GM21423 (cell line): Measurements from ENCODE around the gene PTGES2.
A peak's percentile ranks its signal among the peaks of the same experiment; 100 is the strongest.
"Not testable (repeated sequence)": the region's sequence is repeated elsewhere in the genome, so short reads cannot be mapped to it uniquely, and the experiment has no call there.

Experiments used
- ATAC-seq: cut with Tn5 transposase; IDR thresholded peaks from one replicate; pipeline ENCODE4 v1.9.1; 2021; ENCODE audit warnings: mild to moderate bottlenecking, moderate library complexity; ENCODE audit not compliant: unreplicated experiment

PTGES2 gene

DNA sequence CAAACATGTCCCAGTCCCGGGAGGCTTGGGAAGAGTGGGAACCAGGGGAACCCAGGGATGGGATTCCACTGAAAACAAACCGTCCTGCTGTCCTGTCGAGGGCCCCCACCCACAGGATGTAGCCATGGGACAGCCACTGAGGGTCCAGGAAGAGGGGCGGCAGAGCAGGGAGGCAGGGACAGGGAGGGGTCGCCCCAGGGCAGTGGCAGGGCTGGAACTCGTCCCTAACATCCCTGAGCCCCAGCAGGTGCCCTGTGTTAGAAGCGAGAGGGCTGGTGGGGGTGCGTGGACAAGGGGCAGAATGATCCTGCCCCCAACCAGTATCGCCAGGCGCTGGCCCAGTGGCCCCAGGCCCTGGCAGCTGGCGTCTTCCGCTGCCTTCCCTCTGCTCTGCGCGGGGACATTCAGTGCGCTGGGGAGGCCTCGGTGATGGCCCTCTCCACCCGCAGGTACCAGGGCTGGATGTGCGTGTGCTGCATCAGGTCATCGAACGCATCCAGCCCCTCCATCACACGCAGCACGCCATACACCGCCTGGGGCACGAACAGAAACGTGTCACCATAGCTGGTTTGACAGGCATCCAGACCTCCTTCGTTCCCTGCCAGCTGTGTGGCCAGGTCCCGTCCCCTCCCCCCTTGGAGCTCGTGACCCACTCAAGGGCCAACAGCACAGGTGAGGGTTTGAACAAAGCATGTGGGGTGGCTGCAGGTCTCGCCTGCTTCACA lies 6.6 kb downstream of the PTGES2 start:
- ATAC-seq, result no peak

DNA sequence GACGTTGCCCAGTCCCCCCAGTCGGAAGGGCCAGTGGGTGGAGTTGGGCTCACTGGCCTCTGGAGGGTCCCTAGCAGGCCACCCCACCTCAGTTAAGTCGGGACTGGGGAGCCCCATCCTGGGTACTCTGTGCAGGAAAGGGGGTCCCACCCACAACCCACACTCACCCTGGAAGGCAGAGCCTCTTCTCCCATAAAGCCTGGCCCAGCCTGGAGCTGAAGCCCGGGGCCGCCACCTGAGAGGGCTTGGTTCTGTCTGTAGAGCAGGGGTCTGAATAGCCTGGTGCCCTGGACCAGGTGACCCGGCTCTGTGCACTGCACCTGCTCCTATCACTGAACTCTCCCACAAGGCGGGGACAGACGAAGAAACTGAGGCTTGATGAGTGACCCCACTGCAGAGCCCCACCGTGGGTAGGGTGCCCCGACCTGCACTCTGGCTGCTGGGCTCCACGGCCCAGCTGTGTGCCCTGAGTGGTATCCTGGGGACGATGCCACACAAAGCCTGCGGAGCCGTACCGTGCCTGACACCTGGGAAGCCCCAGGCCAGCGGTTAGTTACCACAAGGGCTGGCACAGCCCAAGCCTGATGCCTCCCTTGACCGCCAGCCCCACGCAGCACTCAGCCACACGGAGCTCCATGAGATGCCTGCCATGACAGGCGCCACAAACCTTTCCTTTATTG lies 7.3 kb downstream of the PTGES2 start:
- no peak for ATAC-seq

DNA sequence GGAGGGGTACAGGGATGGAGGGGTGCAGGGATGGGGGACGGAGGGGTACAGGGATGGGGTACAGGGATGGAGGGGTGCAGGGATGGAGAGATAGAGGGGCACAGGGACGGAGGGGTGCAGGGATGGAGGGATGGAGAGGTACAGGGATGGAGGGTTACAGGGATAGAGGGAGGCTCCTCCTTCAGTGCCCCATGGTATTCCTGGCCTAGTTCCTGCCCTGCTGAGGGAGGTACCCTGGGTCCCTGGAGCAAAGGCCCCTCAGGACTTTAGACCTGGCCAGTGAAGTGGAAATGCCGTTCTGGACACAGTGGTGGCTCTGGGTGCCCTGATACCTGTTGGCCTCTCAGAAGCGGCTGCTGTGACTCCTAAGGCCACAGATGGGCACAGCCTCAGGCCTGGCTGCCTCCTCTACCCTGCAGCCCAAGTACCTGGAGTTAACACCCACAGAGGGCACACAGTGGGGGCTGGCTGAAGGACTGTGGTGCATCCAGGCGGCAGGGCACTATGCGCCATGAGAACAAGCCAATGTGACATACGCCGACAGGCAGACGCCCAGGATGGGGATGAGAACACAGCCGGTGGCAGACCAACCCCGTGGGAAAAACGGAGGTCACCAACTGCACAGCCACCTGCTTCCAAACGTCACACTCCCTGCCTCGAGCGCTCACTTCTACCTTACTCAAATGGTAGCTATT lies 8.4 kb downstream of the PTGES2 start:
- ATAC-seq, result no peak

DNA sequence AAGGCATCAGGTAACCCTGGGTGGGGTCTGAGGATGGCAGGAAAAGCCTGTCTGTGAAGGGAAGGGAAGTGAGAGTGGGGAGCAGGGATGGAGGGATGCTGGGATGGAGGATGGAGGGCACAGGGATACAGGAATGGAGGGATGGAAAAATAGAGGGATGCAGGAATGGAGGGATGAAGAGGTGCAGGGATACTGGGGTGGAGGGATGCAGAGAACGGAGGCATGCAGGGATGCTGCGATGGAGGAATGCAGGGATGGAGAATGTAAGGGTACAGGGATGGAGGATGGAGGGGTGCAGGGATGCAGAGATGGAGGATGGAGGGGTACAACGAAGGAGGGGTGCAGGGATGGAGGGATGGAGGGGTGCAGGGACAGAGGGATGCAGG lies 9.1 kb downstream of the PTGES2 start:
- ATAC-seq, result no peak

DNA sequence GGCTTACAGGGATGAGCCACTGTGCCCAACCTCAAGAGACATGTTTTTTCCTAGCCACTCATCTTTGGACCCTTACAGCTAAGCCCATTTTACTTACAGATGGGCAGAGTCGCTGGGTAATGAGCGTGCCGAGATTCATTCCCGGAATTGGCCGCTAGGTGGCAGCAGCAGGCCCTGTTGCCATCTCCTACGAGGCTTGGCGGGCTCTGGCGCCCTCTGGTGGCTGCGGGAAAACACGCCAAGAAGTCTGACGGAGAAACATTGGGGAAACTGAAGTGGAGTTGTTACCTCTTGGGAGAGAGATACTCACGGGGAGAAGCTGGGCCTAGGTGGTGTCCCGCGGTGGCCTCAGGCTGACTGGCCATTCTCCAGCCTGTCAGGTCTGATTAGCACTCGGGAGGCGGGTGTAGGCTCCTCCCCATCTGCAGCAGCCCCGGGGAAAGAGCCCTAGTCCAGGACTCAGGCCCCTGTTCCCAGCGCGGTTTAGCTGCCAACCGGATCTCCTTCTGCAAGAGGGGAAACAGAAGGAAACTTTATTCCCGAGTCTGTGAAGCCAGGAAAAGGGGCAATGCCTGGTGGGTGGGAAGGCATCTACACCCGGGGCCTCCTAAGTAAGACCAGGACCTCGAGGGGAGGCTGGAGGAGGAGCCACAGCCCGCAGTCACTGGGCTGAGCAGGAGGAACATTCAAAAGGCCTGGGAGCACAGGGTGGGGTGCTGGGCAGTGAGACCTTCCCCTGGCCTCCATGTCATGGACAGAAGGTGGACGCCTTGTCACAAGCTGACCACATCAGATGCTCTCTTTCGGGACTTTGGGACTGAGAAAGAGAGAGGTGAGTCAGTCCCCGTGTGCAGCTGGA lies 9.7 kb downstream of the PTGES2 start:
- ATAC-seq, result peak; percentile 55

DNA sequence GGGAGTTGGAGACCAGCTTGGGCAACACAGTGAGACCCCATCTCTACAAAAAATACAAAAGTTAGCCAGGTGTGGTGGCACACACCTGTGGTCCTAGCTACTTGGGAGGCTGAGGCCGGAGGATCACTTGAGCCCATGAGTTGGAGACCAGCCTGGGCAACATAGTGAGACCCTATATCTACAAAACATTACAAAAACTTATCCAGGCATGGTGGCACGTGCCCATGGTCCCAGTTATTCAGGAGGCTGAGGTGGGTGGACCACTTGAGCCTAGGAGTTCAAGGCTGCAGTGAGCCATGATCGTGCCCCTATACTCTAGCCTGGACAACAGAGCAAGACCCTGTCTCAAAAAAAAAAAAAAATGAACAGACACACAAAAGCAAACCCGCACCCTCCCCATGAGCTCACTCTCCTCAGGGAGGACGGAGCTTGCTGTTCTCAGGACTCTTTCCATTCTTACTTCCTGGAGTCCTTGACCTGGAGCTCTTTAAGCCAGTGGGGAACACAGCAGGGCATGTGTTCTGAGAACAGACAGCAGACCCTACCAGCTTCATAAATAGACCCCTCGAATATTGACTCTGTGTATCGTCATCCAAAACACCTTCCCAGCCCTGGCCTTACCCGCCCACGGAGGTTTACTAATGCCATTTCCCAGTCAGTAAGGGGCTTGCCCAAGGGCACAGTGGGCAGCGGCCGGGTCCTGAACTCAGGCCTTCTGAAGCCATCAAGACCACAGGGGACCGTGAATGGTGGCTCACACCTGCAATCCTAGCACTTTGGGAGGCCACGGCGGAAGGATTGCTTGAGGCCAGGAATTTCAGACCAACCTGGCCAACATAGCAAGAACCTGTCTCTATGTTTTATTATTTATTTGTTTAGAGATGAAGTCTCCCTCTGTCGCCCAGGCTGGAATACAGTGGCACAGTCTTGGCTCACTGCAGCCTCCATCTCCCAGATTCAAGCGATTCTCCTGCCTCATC lies 11.1 kb downstream of the PTGES2 start:
- no peak for ATAC-seq

DNA sequence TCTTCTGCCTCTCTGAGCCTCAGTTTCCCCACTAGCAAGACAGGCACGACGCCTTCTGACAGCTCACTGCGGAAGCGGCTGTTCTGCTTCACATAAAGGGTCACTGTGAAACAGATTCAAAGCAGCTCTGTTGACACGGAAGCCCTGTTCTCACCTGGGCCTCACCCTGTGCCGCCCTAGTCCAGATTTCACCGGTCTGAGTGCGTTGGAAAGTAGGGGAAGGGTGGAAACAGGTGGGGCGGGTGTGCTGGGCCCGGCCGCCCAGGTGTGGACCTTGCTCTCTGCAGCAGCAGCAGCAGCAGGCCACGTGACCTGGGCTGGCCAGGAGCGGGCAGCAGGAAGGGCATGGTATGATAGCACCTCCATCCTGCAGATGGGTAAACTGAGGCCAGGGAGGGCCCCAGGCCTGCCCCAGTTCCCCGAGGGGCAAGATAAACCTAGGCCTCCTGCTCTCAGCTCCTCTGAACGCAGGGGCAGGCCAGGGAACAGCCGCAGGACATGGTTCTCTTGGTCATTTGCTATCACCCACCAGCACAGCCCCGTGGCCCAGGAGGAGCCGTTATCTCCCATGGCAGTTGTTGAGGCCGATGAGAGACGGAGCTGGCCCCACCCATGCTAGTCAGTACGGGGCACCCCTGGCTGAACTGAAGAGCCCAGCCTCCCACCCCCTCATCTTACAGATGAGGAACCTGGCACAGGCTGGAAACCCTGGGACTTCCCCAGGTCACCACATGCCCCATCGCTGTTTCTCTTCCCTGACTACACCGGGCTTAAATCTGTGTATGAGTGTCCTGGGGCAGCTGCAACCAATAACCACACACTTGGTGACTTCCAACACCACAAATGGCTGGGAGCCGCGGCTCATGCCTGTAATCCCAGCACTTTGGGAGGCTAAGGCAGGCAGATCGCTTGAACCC lies 12.1 kb downstream of the PTGES2 start:
- no peak for ATAC-seq

DNA sequence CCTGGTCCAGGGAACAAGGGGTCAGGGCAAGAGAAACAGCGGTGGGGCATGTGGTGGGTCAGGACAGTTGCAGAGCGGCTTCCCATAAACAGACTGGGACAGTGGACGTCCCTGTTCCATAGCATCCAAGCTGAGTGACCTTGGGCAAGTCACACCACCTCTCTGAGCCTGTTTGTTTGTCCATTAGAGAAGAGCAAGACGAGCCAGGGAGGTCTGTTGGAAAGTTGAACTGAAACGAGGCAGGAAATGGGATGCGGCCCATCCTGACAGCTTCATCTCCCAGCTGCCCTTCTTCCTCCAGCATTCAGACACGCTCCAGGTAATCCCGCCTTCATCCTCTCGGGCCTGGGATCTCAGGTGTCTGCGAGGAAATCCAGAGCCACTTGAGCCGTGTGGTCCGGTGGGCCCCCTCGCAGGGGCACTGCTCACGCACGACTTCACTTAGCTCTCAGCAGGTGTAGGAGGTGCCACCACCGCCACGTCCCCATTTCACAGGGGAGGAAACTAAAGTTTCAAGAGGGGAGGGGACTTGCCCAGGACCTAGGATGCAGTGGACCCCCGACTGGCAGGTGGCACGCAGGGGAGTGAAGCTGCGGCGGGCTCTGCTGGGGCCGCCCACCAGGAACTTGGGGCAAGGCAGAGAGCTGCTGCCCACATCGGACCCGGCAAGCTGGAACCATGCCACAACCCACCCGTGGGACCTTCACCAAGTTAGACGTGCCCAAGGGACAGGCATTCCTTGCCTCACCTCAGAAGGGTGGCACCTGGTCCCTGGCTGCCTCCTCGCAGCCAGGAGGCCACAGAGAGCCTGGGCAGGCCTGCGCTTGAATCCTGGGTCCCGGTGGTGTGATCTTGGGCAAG lies 13.0 kb downstream of the PTGES2 start:
- ATAC-seq, result no peak

DNA sequence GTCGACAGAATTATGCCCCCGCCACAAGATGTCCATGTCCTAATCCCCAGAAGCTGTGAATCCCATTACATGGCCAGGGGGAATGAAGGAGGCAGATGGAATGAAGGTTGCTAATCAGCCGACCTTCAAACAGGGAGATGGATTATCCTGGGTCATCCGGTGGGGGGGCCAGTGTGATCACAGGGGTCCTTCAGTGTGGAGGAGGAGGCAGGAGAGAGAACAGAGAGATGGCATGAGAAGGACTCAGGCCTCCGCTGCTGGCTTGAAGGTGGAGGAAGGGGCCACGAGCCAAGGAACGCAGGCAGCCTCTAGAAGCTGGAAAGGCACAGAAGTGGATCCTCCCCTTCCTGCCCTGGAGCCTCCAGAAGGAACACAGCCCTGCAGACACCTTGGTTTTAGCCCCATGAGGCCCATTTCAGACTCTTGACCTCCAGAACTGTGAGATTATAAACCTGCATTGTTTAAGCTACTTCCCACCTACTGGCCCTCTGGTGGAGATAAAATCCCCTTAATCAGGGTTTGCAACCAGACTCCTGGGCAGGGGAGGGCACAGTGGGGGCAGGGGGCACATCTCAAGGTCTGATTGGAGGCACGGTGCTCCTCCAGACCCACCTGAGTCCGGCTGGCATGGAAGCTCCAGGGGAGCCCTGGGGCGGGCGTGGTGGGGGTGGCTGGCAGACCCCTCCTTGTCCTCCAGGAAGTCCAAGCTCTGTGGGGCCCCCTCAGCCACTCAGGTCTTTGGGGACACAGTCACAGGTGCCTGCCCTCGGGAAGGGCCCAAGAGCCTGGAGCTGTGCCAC lies 13.8 kb downstream of the PTGES2 start:
- ATAC-seq, result no peak

DNA sequence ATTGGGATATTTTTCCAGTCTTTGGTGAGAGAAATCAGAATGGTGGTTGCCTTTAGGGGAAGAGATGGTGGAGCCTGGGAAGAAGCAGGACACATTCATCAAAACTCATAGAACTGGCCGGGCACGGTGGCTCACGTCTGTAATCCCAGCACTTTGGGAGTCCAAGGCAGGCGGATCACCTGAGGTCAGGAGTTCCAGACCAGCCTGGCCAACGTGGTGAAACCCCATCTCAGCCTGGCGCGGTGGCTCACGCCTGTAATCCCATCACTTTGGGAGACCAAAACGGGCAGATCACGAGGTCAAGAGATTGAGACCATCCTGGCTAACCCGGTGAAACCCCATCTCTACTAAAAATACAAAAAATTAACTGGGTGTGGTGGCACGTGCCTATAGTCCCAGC lies 15.8 kb downstream of the PTGES2 start:
- ATAC-seq, result not testable (repeated sequence)

DNA sequence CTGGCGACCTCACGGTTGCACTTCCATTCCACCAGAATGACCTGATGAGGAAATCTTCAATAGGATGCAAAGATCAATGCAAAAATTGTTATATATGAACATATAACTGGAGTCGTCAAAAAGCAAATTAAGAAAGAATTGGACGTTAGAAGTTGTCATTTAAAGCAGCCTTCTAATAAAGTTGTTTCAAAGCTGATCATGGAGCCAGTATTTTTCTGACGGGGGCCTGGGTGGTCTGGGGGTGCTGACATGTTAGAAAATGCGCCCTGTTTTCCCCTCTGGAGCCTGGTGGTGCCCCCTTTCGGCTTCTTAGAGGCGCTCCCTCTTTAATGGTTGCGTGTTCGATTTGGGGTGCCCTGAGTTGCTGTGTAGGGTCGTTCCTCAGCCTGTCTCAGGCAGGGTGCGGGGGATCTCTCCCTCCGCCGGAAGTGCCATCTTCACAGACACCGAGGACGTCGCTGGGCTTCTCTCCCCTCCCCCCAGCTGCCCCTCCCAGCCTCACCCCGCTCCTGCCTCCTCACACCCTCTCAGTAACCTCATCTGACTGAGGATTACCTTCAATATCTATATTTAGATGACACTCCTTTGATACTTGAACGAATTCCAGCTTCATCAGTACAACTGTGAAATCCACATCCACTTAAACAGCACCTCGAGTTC lies 18.3 kb downstream of the PTGES2 start:
- ATAC-seq, result no peak

DNA sequence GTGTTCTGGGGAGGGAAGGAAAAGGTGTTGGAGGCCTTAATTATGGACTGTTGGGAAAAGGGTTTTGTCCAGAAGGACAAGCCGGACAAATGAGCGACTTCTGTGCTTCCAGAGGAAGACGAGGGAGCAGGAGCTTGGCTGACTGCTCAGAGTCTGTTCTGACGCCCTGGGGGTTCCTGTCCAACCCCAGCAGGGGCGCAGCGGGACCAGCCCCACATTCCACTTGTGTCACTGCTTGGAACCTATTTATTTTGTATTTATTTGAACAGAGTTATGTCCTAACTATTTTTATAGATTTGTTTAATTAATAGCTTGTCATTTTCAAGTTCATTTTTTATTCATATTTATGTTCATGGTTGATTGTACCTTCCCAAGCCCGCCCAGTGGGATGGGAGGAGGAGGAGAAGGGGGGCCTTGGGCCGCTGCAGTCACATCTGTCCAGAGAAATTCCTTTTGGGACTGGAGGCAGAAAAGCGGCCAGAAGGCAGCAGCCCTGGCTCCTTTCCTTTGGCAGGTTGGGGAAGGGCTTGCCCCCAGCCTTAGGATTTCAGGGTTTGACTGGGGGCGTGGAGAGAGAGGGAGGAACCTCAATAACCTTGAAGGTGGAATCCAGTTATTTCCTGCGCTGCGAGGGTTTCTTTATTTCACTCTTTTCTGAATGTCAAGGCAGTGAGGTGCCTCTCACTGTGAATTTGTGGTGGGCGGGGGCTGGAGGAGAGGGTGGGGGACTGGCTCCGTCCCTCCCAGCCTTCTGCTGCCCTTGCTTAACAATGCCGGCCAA lies 19.1 kb downstream of the PTGES2 start:
- ATAC-seq, result no peak

DNA sequence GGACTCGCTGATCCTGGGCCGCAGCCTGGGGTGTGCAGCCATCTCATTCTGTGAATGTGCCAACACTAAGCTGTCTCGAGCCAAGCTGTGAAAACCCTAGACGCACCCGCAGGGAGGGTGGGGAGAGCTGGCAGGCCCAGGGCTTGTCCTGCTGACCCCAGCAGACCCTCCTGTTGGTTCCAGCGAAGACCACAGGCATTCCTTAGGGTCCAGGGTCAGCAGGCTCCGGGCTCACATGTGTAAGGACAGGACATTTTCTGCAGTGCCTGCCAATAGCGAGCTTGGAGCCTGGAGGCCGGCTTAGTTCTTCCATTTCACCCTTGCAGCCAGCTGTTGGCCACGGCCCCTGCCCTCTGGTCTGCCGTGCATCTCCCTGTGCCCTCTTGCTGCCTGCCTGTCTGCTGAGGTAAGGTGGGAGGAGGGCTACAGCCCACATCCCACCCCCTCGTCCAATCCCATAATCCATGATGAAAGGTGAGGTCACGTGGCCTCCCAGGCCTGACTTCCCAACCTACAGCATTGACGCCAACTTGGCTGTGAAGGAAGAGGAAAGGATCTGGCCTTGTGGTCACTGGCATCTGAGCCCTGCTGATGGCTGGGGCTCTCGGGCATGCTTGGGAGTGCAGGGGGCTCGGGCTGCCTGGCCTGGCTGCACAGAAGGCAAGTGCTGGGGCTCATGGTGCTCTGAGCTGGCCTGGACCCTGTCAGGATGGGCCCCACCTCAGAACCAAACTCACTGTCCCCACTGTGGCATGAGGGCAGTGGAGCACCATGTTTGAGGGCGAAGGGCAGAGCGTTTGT lies 19.9 kb downstream of the PTGES2 start:
- ATAC-seq, result no peak

DNA sequence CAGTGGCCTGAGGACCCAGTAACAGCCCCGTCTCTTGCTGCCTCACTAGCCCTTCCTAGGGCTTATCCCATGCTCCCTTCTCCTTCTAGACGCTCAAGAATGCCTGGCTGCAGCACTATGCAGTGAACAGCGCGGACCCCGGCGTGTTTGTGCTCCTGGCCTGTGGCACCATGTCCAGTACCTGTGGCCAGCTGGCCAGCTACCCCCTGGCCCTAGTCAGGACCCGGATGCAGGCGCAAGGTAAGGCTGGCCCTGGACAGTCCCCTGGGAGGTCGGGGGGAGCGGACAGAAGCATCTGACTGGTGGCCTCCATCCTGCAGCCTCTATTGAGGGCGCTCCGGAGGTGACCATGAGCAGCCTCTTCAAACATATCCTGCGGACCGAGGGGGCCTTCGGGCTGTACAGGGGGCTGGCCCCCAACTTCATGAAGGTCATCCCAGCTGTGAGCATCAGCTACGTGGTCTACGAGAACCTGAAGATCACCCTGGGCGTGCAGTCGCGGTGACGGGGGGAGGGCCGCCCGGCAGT lies 20.5 kb downstream of the PTGES2 start:
- no peak for ATAC-seq
